ENCODE measurements around the gene OR52A5. TPM values are rescaled to one million over a fixed set of nuclear protein-coding genes. Genes with fewer than 3 reads are reported as not detected.

Gene OR52A5
- total and polyA plus RNA-seq, 10 of the 15 experiments (the other 5 are each of a cell fraction or from before 2014, with no cell fraction given), result not detected

GRCh38 chr11:5154657-5155056 lies 16.5 kb upstream of the OR52A5 start, which contains the start of gene OR52A1:
TSS of gene OR52A1 (minus strand) at chr11:5154757. CDS start at chr11:5152369, 2,388 bp downstream.
- Histone ChIP-seq H3K9me3 (replicated peaks; ENCODE audit: control insufficient read depth, insufficient read depth, low read length) (no peaks in the 10 kb centered on the region), H3K9ac (ENCODE audit: control insufficient read depth, insufficient read depth, low read length) (no peak within 1 kb of the TSS), H3K79me2 (ENCODE audit: control insufficient read depth, insufficient read depth, low read length) (no peaks in the 10 kb centered on the region), H3K27ac (ENCODE audit: control insufficient read depth, insufficient read depth) (no peak within 1 kb of the TSS), H3K27me3 (replicated peaks in 1 of 2; ENCODE audit: control insufficient read depth in 2 of 2, insufficient read depth in 2 of 2, low read length in 1 of 2) (no peaks in the 10 kb centered on the region), H3K4me1 (ENCODE audit: control insufficient read depth, insufficient read depth, low read length) (no peaks in the 10 kb centered on the region), H3K36me3 (ENCODE audit: control insufficient read depth in 2 of 2, insufficient read depth in 2 of 2, low read length in 1 of 2) (no peaks in the 10 kb centered on the region), H4K20me1 (ENCODE audit: control insufficient read depth, insufficient read depth) (no peaks in the 10 kb centered on the region), H3K4me3 (no peak within 1 kb of the TSS), H3K4me2 (ENCODE audit: control insufficient read depth, insufficient read depth) (no peak within 1 kb of the TSS), H2AFZ (ENCODE audit: control insufficient read depth, low read depth, low read length) (no peak within 1 kb of the TSS)
- intact Hi-C loops (cut with micrococcal nuclease; ENCODE audit: unreplicated experiment), result no loop called here
- FAIRE-seq (no peak), DNase-seq (ENCODE audit: low read depth, low spot score) (no peak), ATAC-seq (no peak)
- SMC1A ChIA-PET (ENCODE audit: uncharacterized antibody, unreplicated experiment), result no interaction called here
- BruUV-seq (replicated peaks), result no TSS peak
- RAD21 ChIA-PET (ENCODE audit: unreplicated experiment), result no interaction called here
- in situ Hi-C loops (cut with MboI), result no loop called here
- CTCF ChIA-PET, result interaction anchor here (0.9 to 1.3 kb wide), 3 partner anchors 10 to 136 kb away, joined by 3 to 5 read pairs (median 3); no protein-coding TSS in a partner anchor
- TF ChIP-seq TCF3 (IDR thresholded peaks at IDR 0.05; ENCODE audit: borderline replicate concordance, insufficient read depth, low read depth, low read length) (no peak), POU2F2 (IDR thresholded peaks at IDR 0.05; ENCODE audit: borderline replicate concordance, low read depth, low read length) (no peak), RFX5 (IDR thresholded peaks at IDR 0.05; ENCODE audit: low read depth, low read length) (no peak), MTA2 (IDR thresholded peaks at IDR 0.05; ENCODE audit: low read depth) (no peak), NR2C2 (IDR thresholded peaks at IDR 0.05; ENCODE audit: borderline replicate concordance, control insufficient read depth, insufficient read length, low read depth) (no peak), CTCF (IDR thresholded peaks at IDR 0.05 in 2 of 3, conservative IDR thresholded peaks at IDR 0.05 in 1 of 3; ENCODE audit: control insufficient read depth in 2 of 3, extremely low read depth in 1 of 3, insufficient read depth in 1 of 3, low read depth in 3 of 3, low read length in 3 of 3) (no peak), TAF1 (IDR thresholded peaks at IDR 0.05; ENCODE audit: borderline replicate concordance, low read depth, low read length) (no peak)
- TF ChIP-seq, protein P1, sequence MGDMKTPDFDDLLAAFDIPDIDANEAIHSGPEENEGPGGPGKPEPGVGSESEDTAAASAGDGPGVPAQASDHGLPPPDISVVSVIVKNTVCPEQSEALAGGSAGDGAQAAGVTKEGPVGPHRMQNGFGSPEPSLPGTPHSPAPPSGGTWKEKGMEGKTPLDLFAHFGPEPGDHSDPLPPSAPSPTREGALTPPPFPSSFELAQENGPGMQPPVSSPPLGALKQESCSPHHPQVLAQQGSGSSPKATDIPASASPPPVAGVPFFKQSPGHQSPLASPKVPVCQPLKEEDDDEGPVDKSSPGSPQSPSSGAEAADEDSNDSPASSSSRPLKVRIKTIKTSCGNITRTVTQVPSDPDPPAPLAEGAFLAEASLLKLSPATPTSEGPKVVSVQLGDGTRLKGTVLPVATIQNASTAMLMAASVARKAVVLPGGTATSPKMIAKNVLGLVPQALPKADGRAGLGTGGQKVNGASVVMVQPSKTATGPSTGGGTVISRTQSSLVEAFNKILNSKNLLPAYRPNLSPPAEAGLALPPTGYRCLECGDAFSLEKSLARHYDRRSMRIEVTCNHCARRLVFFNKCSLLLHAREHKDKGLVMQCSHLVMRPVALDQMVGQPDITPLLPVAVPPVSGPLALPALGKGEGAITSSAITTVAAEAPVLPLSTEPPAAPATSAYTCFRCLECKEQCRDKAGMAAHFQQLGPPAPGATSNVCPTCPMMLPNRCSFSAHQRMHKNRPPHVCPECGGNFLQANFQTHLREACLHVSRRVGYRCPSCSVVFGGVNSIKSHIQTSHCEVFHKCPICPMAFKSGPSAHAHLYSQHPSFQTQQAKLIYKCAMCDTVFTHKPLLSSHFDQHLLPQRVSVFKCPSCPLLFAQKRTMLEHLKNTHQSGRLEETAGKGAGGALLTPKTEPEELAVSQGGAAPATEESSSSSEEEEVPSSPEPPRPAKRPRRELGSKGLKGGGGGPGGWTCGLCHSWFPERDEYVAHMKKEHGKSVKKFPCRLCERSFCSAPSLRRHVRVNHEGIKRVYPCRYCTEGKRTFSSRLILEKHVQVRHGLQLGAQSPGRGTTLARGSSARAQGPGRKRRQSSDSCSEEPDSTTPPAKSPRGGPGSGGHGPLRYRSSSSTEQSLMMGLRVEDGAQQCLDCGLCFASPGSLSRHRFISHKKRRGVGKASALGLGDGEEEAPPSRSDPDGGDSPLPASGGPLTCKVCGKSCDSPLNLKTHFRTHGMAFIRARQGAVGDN (IDR thresholded peaks at IDR 0.05), result no peak
- POLR2A ChIA-PET, result no interaction called here
- WGBS (ENCODE audit: insufficient coverage, insufficient replicate concordance, low lambda C conversion rate, missing lambda C conversion rate), result 0% methylated on average over 3 of the region's 3 CpGs
